GM03348 (cell line): ENCODE data around the gene RIMKLB.
"Not testable (repeated sequence)": the region's sequence is repeated elsewhere in the genome, so short reads cannot be mapped to it uniquely, and the experiment has no call there.

Experiments
- DNase-seq: peaks from one replicate; pipeline ENCODE4 v3.0.0; 2012; ENCODE audit warnings: low spot score

Gene RIMKLB

DNA sequence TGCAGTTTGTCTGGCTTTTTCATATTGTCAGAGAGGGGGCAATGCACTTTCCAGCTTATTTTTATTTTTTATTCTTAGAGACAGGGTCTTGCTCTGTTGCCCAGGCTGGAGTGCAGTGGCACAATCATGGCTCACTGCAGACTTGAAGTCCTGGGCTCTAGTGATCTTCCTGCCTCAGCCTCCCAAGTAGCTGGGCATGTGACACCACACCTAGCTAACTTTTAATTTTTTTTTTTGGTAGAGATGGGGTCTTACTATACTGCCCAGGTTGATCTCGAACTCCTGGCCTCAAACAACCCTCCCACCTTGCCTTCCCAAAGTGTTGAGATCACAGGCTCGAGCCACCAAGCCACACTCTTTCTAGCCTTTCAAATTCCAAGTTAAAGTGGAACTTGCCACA, 120.7 kb downstream of the RIMKLB start:
- DNase-seq: no peak

- DNase-seq: no peak
These were observed 121.8 kb downstream of the RIMKLB start for GRCh38 chr12:8819666-8819980.

GRCh38 chr12:8820676-8821407, 123.1 kb downstream of the RIMKLB start:
- DNase-seq: not testable (repeated sequence)

DNA sequence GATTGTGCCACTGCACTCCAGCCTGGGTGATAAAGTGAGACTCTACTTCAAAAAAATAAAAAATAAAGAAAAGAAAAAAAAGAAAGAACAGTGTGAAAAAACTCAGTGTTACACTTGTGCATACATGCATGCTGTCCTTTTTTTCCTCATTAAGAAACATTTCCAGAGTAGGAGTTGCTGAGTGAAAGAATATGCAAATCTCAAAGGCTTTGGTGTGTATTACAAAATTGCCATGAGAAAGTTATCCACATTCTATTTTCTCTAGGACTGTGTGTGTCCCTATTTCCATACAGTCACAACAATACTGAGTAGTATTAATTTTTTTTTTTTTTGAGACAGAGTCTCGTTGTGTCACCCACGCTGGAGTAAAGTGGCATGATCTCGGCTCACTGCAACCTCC, 123.8 kb downstream of the RIMKLB start:
- DNase-seq: no peak

GRCh38 chr12:8822298-8822697, 124.5 kb downstream of the RIMKLB start, which contains the start of gene A2ML1:
Gene A2ML1, plus strand, starts transcription at chr12:8822621. Its CDS starts 31 bp downstream, at chr12:8822652.
- DNase-seq: no peak

- DNase-seq: no peak
These were observed 125.9 kb downstream of the RIMKLB start for GRCh38 chr12:8823565-8824300.

DNA sequence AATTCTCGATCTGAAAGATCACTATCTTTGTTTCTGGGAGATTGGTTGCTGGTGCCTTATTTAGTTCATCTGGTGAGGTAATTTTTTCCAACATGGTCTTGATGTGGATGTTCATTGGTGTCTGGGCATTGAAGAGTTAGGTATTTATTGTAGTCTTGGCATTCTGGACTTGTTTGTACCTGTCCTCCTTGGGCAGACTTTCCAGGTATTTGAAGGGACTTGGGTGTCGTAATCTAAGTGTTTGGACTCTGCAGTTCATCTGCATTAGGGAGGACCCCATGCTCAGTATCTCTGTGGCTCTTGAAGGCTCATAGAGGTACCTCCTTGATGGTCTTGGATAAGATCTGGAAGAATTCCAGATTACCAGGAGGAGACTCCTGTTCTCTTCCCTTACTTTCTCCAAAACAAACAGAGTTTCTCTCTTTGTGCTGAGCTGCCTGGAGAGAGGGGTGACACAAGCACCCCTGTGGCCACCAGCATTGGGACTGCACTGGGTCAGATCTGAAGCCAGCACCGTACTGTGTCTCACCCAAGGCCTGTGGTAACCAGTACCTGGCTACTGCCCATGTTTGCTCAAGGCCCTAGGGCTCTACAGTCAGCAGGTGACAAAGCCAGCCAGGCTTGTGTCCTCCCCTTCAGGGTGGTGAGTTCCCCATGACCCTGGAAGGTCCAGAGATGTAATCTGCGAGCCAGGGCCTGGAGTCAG, 129.9 kb downstream of the RIMKLB start:
- DNase-seq: no peak

GRCh38 chr12:8828257-8829124, 130.7 kb downstream of the RIMKLB start:
- DNase-seq: no peak

- no peak for DNase-seq
These were observed 131.3 kb downstream of the RIMKLB start for GRCh38 chr12:8829125-8829518.

GRCh38 chr12:8829621-8830020, 131.8 kb downstream of the RIMKLB start:
- no peak for DNase-seq

- DNase-seq: no peak
These were observed 133.3 kb downstream of the RIMKLB start for GRCh38 chr12:8831116-8831515.

DNA sequence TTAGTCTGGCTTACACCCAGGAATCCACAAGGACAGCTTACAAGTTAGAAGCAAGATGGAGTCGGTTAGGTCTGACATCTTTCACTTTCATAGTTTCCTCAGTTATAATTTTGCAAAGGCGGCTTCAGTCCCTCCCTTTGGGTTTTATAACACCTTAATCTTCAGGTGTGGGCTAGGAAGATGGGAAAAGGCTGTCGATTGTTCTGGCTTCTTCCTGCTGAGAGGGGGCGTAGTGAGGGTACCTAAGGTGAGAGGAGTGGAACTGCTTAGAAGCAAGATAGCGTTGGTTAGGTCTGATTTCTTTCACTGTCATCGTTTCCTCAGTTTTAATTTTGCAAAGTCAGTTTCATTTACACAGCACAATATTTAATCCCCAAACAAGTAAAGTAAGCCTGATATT, 134.7 kb downstream of the RIMKLB start:
- no peak for DNase-seq
